ENCODE results near the gene EEA1.

- TF ChIP-seq EZH2 (IDR thresholded peaks at IDR 0.05; ENCODE audit: borderline replicate concordance, low read depth, low read length, poor library complexity, severe bottlenecking) = no peak
- TF ChIP-seq, protein P1, sequence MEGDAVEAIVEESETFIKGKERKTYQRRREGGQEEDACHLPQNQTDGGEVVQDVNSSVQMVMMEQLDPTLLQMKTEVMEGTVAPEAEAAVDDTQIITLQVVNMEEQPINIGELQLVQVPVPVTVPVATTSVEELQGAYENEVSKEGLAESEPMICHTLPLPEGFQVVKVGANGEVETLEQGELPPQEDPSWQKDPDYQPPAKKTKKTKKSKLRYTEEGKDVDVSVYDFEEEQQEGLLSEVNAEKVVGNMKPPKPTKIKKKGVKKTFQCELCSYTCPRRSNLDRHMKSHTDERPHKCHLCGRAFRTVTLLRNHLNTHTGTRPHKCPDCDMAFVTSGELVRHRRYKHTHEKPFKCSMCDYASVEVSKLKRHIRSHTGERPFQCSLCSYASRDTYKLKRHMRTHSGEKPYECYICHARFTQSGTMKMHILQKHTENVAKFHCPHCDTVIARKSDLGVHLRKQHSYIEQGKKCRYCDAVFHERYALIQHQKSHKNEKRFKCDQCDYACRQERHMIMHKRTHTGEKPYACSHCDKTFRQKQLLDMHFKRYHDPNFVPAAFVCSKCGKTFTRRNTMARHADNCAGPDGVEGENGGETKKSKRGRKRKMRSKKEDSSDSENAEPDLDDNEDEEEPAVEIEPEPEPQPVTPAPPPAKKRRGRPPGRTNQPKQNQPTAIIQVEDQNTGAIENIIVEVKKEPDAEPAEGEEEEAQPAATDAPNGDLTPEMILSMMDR (conservative IDR thresholded peaks at IDR 0.05; ENCODE audit: low read depth, low read length) = 0 out of 2 replicates have a peak, but pooled peaks have one; percentile 15
Observed at GRCh38 chr12:92859650-92860386, 69.3 kb downstream of the EEA1 start.

All from A673 (cell line).